Activated CD4-positive, alpha-beta T cell treated with anti-CD3 and anti-CD28 coated beads, Interleukin-2, amount 10 ng/mL, durations not matched to agents 7 days and 5 days (primary cell): ENCODE results near the gene OR10H3. TPM values are rescaled to one million over a fixed set of nuclear protein-coding genes. Genes with fewer than 3 reads are reported as not detected.
"Not testable (repeated sequence)": the region's sequence is repeated elsewhere in the genome, so short reads cannot be mapped to it uniquely, and the experiment has no call there.

Experiments used
- CTCF ChIA-PET: fragments of 350-600 bp; sonication (Branson Sonifier 250); formaldehyde crosslinking; loops from one replicate; lab custom pipeline; 2021; ENCODE audit warnings: antibody characterized with exemption; lab: Charles Lee
- POLR2A ChIA-PET: fragments of 350-600 bp; sonication (Branson Sonifier 250); formaldehyde crosslinking; loops from one replicate; lab custom pipeline; 2021; ENCODE audit warnings: antibody characterized with exemption; lab: Charles Lee
- DNase-seq: peaks from one replicate; pipeline ENCODE4 v3.0.0-alpha.2; 2020
- H3K27ac Mint-ChIP-seq: one replicate; pipeline ENCODE4 v1.8.0; 2021; ENCODE audit warnings: mild to moderate bottlenecking, moderate library complexity, mixed read lengths
- H3K27me3 Mint-ChIP-seq: one replicate; pipeline ENCODE4 v1.8.0; 2021; ENCODE audit warnings: mixed read lengths
- H3K36me3 Mint-ChIP-seq: one replicate; pipeline ENCODE4 v1.8.0; 2021; ENCODE audit warnings: low read depth, mixed read lengths
- H3K4me1 Mint-ChIP-seq: one replicate; pipeline ENCODE4 v1.8.0; 2021; ENCODE audit warnings: mixed read lengths
- H3K4me3 Mint-ChIP-seq: one replicate; pipeline ENCODE4 v1.8.0; 2021; ENCODE audit warnings: mild to moderate bottlenecking, moderate library complexity, mixed read lengths
- H3K9me3 Mint-ChIP-seq: one replicate; pipeline ENCODE4 v1.8.0; 2021; ENCODE audit warnings: mixed read lengths
- total RNA-seq, 2 experiments: library from RNA; stranded (reverse); gene quantifications; one replicate each; pipeline ENCODE4 v1.2.3, GENCODE V29; 2021

Gene OR10H3
- total RNA-seq, 2 experiments from 2014 or later, result not detected

DNA sequence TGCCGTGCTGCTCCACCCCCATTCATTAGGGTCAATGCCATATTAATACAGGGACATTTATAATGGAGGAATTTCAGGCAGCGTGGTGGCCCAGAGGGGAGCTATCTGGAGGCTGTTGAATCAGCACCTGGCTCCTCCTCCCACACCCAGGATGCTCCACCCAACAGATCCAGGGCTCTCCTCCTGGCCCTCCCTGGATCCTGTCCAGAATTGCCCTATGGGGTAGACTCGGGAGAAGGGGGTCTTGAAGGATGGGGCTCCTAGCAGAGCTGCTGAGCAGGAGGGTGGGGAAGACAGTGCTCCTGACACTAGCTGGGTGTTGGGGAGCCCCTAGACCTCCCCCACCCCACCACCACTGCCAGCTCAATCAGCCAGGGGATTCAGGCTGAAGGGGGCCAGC, 44.4 kb downstream of the OR10H3 start:
- DNase-seq, result no peak
- ChIA-PET POLR2A (no interaction called here), CTCF (interaction anchor here (0.6 kb wide), 1 partner anchor 148 kb away, joined by 4 read pairs; no protein-coding TSS in a partner anchor)
- Mint-ChIP-seq H3K9me3 (no peaks in the 10 kb centered on the region), H3K4me1 (no peaks in the 10 kb centered on the region), H3K36me3 (no peaks in the 10 kb centered on the region), H3K27ac (no peak overlapping the region), H3K27me3 (no peaks in the 10 kb centered on the region), H3K4me3 (no peak overlapping the region)

DNA sequence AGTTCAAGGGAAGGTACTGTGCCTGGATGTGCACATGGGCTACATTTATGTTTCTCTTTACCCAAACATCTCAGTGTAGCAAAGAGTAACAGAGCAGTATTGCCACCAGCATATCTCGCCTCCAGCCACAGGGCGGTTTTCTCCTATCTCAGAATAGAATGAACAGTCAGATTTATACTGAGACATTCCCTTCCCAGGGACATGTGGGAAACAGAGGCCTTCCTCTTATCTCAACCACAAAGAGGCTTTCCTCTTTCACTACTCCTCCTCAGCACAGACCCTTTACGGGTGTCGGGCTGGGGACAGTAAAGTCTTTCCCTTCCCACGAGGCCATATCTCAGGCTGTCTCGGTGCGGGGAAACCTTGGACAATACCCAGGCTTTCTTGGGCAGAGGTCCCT, 45.1 kb downstream of the OR10H3 start:
- DNase-seq, H3K27ac Mint-ChIP-seq, POLR2A ChIA-PET, H3K4me1 Mint-ChIP-seq, H3K36me3 Mint-ChIP-seq, H3K9me3 Mint-ChIP-seq, H3K4me3 Mint-ChIP-seq, H3K27me3 Mint-ChIP-seq, CTCF ChIA-PET: not testable (repeated sequence)

DNA sequence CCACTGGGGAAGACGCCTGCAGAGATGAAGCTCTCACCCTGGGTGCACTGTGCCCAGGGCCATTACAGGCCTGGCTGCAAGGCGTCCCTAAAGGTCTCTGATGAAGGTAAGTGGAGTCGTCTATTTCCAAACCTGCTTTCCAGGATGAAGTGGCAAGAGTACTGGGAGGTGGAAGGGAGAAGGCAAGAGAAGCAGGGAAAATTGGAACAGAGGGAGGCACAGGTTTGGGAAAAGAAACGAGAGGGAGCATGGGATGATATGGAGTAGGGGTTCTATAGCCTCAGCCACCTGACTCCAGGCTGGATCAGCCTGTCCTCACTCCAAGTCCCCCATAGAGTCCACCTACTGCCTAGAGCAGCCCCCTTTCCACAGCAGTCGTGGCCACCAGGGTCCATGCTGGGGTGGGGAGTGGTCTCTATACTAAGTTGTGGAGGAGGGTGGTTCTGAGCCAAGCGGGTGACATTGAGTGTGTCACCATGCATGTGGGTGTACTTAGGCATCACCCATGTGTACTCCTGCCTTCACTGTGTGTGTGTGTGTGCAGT, 49.9 kb downstream of the OR10H3 start, which contains the start of gene OR10H5:
TSS of gene OR10H5 (plus strand) at position 51 of the 545 bp plus-strand sequence. CDS start 6,388 bp downstream, outside the sequence.
- CTCF ChIA-PET, result no interaction called here
- Mint-ChIP-seq H3K4me3 (no peak within 1 kb of the TSS), H3K36me3 (no peaks in the 10 kb centered on the region), H3K9me3 (no peaks in the 10 kb centered on the region), H3K27me3 (no peaks in the 10 kb centered on the region), H3K4me1 (no peaks in the 10 kb centered on the region), H3K27ac (no peak within 1 kb of the TSS)
- POLR2A ChIA-PET, result no interaction called here
- no peak for DNase-seq

DNA sequence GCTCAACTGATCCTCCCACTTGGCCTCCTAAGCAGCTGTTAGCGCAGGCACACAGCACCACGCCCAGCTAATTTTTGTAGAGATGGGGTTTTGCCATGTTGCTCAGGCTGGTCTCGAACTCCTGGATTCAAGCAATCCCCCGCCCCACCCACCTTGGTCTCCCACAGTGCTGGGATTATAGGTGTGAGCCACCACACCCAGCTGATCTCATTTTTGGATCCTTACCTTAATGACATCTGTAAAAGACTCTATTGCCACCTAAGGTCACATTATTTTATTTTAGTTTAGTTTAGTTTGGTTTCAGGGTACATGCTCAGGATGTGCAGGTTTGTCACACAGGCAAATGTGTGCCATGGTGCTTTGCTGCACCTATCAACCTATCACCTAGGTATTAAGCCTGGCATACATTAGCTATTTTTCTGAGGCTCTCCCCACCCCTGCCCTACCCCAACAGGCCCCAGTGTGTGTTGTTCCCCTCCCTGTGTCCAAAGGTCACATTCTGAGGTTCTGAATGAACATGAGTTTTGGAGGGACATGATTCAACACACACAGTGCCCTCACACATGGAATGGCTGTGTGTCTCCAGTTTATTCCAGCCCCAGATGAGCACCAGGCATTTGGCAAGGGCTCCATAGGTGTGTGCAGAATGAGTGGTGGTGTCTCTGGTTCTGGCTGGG, 50.9 kb downstream of the OR10H3 start:
- no peak overlapping the region for H3K4me3 Mint-ChIP-seq
- H3K9me3 Mint-ChIP-seq, result no peaks in the 10 kb centered on the region
- H3K36me3 Mint-ChIP-seq, result no peaks in the 10 kb centered on the region
- ChIA-PET CTCF (no interaction called here), POLR2A (no interaction called here)
- H3K27ac Mint-ChIP-seq, result no peak overlapping the region
- H3K4me1 Mint-ChIP-seq, result no peaks in the 10 kb centered on the region
- no peak for DNase-seq
- H3K27me3 Mint-ChIP-seq, result no peaks in the 10 kb centered on the region

DNA sequence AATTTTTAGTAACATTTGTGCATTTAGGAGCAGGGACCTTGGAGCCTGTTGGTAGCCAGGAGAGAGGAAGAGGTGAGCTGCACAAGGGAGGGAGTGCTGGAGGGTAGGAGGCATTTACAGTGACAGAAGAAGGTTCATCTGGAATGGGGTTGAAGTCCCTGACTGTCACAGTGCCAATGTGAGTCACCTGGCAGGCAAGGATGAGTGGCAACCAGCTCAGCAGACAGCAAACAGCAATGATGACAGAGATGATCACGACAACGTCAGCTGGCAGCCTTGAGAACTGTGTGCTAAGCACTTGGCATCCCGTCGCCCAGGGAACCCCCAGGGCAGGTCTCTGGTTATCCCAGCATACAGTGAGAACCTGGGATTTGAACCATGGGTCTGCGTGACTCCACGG, 52.3 kb downstream of the OR10H3 start:
- H3K4me3 Mint-ChIP-seq, result no peak overlapping the region
- no peak for DNase-seq
- no peaks in the 10 kb centered on the region for H3K27me3 Mint-ChIP-seq
- ChIA-PET CTCF (no interaction called here), POLR2A (no interaction called here)
- no peaks in the 10 kb centered on the region for H3K36me3 Mint-ChIP-seq
- H3K27ac Mint-ChIP-seq, result no peak overlapping the region
- H3K9me3 Mint-ChIP-seq, result no peaks in the 10 kb centered on the region
- no peaks in the 10 kb centered on the region for H3K4me1 Mint-ChIP-seq

Other genes starting within 250 kb of the OR10H3 start
- under 1 TPM; 0.67 to 0.87 TPM for gene CYP4F22, start 229.5 kb upstream of the OR10H3 start, total RNA-seq
- not detected for gene CYP4F8, start 122.8 kb upstream of the OR10H3 start, total RNA-seq
- gene CYP4F3, start 97.1 kb upstream of the OR10H3 start, total RNA-seq, result under 1 TPM; 0.15 to 0.23 TPM
- gene CYP4F12, start 64.9 kb upstream of the OR10H3 start, total RNA-seq, result under 1 TPM in 1 of 2 experiments, not detected in 1; 0.10 TPM
- gene OR10H2, start 10.0 kb upstream of the OR10H3 start, total RNA-seq, result not detected
- gene OR10H5, start 49.7 kb downstream of the OR10H3 start, total RNA-seq, result not detected
- not detected for gene OR10H1, start 77.7 kb downstream of the OR10H3 start, total RNA-seq
- not detected for gene CYP4F2, start 160.1 kb downstream of the OR10H3 start, total RNA-seq
- gene CYP4F11, start 196.5 kb downstream of the OR10H3 start, total RNA-seq, result not detected
- not detected for gene OR10H4, start 211.0 kb downstream of the OR10H3 start, total RNA-seq